Spleen (tissue), 7 donors: ENCODE measurements around the gene EXOC4.

Source experiments
- CTCF ChIP-seq, 11 experiments: fragments of 200-600 bp in 7 of 11; fragments of 450-650 bp in 4 of 11; sonication (generic) in 4 of 11; IDR thresholded peaks in 8 of 11; conservative IDR thresholded peaks in 3 of 11; 1 replicate in 7 of 11; 2 replicates in 4 of 11; pipeline versions ENCODE4 v1.4.0 to v1.8.0; 2016 to 2021; ENCODE audit warnings: antibody characterized with exemption in 11 of 11, inconsistent platforms in 4 of 11, mild to moderate bottlenecking in 1 of 11
- POLR2A ChIP-seq, 3 donors: fragments of 450-650 bp; IDR thresholded peaks; one replicate each; pipeline ENCODE4 v1.5.1; 2017; ENCODE audit warnings: antibody characterized with exemption in 3 of 3, mild to moderate bottlenecking in 1 of 3
- donor health status: DM: no; HTN: no; CAD: no; lungs with moderate emphysema.
- donor health status: DM: no; HTN: no; CAD: no.
- donor health status: DM: no; HTN: no; CAD: no.

GRCh38 chr7:133395551-133395950 is 142.7 kb downstream of the EXOC4 start:
- TF ChIP-seq CTCF (IDR thresholded peaks at IDR 0.05 in 8 of 11, conservative IDR thresholded peaks at IDR 0.05 in 3 of 11): no peak
- TF ChIP-seq POLR2A (IDR thresholded peaks at IDR 0.05): no peak
